Osteocyte (in vitro differentiated cells): ENCODE results near the gene SOX5. TPM values are rescaled to one million over a fixed set of nuclear protein-coding genes. Genes with fewer than 3 reads are reported as not detected.

Experiments
- DNase-seq: peaks from one replicate; pipeline ENCODE4 v3.0.0; 2021; ENCODE audit warnings: mixed read lengths; ENCODE audit not compliant: unreplicated experiment; ENCODE audit errors: extremely low spot score
- H3K27ac Mint-ChIP-seq: one replicate; pipeline ENCODE4 v1.8.0; 2021; ENCODE audit warnings: mild to moderate bottlenecking, mixed read lengths; ENCODE audit not compliant: unreplicated experiment
- H3K27me3 Mint-ChIP-seq: one replicate; pipeline ENCODE4 v1.8.0; 2021; ENCODE audit warnings: mixed read lengths; ENCODE audit not compliant: unreplicated experiment
- H3K36me3 Mint-ChIP-seq: one replicate; pipeline ENCODE4 v1.8.0; 2021; ENCODE audit warnings: mixed read lengths; ENCODE audit not compliant: unreplicated experiment
- H3K4me1 Mint-ChIP-seq: one replicate; pipeline ENCODE4 v1.8.0; 2021; ENCODE audit warnings: mixed read lengths; ENCODE audit not compliant: unreplicated experiment
- H3K4me3 Mint-ChIP-seq: one replicate; pipeline ENCODE4 v1.8.0; 2021; ENCODE audit warnings: mild to moderate bottlenecking, moderate library complexity, mixed read lengths; ENCODE audit not compliant: unreplicated experiment
- H3K9me3 Mint-ChIP-seq: one replicate; pipeline ENCODE4 v1.8.0; 2021; ENCODE audit warnings: mixed read lengths; ENCODE audit not compliant: unreplicated experiment
- CTCF ChIP-seq: fragments of 200-600 bp; sonication (generic); IDR thresholded peaks from 2 replicates; pipeline ENCODE4 v1.5.0; 2021; ENCODE audit warnings: antibody characterized with exemption, mild to moderate bottlenecking, moderate library complexity
- total RNA-seq: library from RNA; stranded (reverse); gene quantifications from 2 replicates; pipeline ENCODE4 v1.2.1, GENCODE V29; 2021

Gene SOX5
- total RNA-seq, 1 donor from 2014 or later = 6.3 TPM

GRCh38 chr12:23867794-23868193 lies 81.7 kb downstream of the SOX5 start:
- Mint-ChIP-seq H3K27ac (no peak overlapping the region), H3K4me1 (no peaks in the 10 kb centered on the region), H3K36me3 (no peaks in the 10 kb centered on the region), H3K4me3 (no peak overlapping the region), H3K27me3 (no peaks in the 10 kb centered on the region), H3K9me3 (peaks cover 4% of the 10 kb centered on the region)
- DNase-seq = no peak
- no peak for TF ChIP-seq CTCF

GRCh38 chr12:23862701-23863100 lies 86.8 kb downstream of the SOX5 start:
- Mint-ChIP-seq H3K4me1 (no peaks in the 10 kb centered on the region), H3K36me3 (no peaks in the 10 kb centered on the region), H3K27ac (no peak overlapping the region), H3K4me3 (no peak overlapping the region), H3K9me3 (peaks cover 7% of the 10 kb centered on the region), H3K27me3 (no peaks in the 10 kb centered on the region)
- TF ChIP-seq CTCF = no peak
- no peak for DNase-seq

GRCh38 chr12:23860019-23860418 lies 89.5 kb downstream of the SOX5 start:
- TF ChIP-seq CTCF = no peak
- H3K36me3 Mint-ChIP-seq = no peaks in the 10 kb centered on the region
- H3K4me1 Mint-ChIP-seq = no peaks in the 10 kb centered on the region
- DNase-seq = no peak
- H3K4me3 Mint-ChIP-seq = no peak overlapping the region
- no peaks in the 10 kb centered on the region for H3K27me3 Mint-ChIP-seq
- H3K9me3 Mint-ChIP-seq = peaks cover 7% of the 10 kb centered on the region
- H3K27ac Mint-ChIP-seq = no peak overlapping the region

GRCh38 chr12:23857178-23857577 lies 92.3 kb downstream of the SOX5 start:
- Mint-ChIP-seq H3K27ac (no peak overlapping the region), H3K27me3 (no peaks in the 10 kb centered on the region), H3K4me1 (no peaks in the 10 kb centered on the region), H3K4me3 (no peak overlapping the region), H3K36me3 (no peaks in the 10 kb centered on the region), H3K9me3 (peaks cover 7% of the 10 kb centered on the region)
- TF ChIP-seq CTCF = no peak
- no peak for DNase-seq

GRCh38 chr12:23855813-23856212 lies 93.7 kb downstream of the SOX5 start:
- Mint-ChIP-seq H3K36me3 (no peaks in the 10 kb centered on the region), H3K4me3 (no peak overlapping the region), H3K27me3 (no peaks in the 10 kb centered on the region), H3K27ac (no peak overlapping the region), H3K9me3 (peaks cover 7% of the 10 kb centered on the region), H3K4me1 (no peaks in the 10 kb centered on the region)
- TF ChIP-seq CTCF = no peak
- no peak for DNase-seq
